ENCODE results near the gene M1AP.
"Not testable (repeated sequence)": the region's sequence is repeated elsewhere in the genome, so short reads cannot be mapped to it uniquely, and the experiment has no call there.

Gene M1AP

DNA sequence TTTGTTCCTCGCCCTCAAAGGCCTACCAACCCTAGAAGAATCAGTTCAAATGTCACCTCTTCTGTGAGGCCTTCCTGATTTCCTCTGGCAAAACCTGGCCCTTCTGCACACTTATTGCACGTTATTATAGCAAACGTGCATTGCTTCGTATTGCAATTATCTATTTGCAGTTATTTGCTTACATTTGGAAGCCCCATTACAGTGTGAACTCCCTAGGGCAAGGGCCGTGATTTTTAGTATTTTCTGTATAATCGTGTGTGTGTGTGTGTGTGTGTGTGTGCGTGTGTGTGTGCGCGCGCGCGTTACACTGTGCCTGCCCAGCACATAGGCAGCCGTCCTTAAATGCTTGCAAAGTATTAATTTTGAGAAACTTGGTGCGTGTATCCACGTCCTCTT, 5.5 kb upstream of the M1AP start:
- no peak for DNase-seq

DNA sequence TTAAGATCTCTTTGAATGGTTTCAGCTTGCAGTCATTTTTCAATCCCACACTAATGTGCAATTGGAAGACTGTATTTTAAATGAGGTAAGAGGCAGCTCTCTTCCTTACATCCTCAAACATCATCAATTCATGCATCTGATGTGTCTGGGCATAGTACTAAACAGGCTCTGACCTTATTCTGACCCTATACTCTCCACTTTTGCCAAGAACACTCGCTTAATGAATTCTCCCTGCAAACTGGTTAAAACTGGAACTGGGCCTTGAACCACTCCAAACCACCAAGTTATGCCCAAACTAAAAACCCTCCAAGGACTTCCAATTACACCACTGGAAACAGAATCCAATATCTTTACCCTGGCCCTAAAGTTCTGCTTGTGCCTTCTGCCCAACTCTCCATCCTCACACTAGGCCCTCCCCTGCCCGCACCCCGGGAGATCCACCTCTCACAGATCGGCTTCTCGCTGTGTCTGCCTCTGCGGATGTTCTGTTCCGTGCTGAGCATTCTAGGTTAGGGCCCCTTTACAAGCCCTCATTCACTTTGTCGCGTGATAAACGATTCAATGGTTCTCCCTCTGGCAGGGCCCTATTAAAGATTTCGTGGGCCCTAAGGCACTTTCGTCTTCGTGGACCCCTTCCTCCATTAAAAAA, 1.2 kb downstream of the M1AP start:
- DNase-seq = no peak

GRCh38 chr2:74646201-74646600, 1.9 kb downstream of the M1AP start:
- no peak for DNase-seq

- DNase-seq = no peak
Measured at GRCh38 chr2:74645344-74645743, 2.8 kb downstream of the M1AP start.

DNA sequence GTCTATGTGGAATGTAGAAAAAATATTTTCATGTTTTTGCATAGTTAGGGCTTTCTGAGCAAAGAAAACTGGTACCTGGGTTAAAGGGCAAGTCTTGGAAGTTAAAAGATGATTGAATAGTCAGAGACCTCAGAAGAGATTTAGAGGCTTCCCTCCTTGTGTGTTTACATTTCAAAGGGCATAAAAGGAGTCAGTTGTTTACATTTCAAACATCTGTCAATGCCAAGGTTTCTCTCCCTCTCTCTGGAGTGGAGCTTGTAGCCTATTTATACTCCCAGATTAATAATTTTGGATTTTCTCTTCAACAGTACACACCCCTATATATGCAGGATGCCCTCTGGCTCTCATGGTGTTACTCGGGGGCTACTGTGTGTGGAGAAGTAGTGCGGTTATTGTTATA, 8.6 kb downstream of the M1AP start:
- DNase-seq = no peak

DNA sequence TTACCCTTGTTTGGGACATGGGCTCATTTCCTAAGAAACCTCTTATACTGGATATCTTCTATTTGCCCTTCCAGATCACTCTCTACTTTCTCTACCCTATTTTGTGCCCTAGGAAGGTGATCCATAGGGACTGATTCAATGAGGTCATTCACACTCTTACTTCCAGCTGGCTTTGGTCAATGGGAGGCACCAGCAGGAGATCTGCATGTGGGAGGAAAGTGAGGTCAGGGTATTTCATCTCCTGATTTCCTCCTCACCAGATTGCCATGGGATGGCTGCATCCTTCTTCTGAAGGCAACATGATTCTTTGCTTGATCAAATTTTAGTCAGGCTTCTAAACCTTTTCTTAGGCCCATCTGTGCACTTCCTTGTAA, 15.2 kb downstream of the M1AP start:
- DNase-seq = no peak

GRCh38 chr2:74632209-74632938, 15.8 kb downstream of the M1AP start:
- no peak for DNase-seq

DNA sequence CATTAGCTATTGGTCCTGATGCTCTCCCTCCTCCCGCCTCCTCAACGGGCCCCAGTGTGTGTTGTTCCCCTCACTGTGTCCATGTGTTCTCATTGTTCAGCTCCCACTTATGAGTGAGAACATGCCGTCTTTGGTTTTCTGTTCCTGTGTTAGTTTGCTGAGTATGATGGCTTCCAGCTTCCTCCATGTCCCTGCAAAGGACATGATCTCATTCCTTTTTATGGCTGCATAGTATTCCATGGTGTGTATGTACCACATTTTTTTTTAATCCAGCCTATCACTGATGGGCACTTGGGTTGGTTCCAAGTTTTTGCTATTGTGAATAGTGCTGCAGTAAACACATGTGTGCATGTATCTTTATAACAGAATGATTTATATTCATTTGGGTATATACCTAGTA, 17.7 kb downstream of the M1AP start:
- not testable (repeated sequence) for DNase-seq

GRCh38 chr2:74628538-74629105, 19.5 kb downstream of the M1AP start:
- no peak for DNase-seq

DNA sequence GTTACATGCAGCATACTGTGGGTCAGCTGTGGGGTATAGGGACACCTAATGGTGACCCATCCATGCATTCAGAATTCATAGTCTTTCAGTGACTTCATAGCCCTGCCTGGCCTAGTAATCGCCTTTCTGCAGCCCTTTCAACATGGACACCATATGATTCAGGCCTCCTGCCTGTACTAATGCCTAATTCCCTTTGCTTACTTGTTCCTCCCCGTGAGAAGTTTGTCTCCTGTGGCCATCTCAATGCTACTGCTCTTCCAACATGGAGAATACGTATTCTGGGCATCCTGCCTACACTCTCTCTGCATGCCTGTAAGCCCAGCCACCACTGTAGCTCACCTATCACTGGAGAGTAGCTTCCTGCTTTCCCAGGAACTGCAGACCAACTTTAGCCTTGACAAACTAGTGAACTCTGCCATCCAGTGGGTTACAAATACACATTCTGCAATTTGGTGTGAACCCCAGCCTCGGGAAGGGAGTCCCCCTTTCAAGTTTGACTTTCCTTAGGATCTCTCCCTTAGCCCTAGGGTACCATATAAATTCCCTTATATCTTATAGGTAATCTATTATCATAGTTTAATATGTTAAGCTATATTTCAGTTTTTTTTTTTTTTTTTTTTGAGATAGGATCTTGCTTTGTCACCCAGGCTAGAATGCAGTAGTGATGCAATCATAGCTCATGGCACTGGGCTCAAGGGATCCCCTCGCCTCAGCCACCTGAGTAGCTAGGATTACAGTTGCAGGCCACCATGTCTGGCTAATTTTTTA, 22.3 kb downstream of the M1AP start:
- no peak for DNase-seq

GRCh38 chr2:74620671-74621070, 27.5 kb downstream of the M1AP start:
- DNase-seq = no peak

DNA sequence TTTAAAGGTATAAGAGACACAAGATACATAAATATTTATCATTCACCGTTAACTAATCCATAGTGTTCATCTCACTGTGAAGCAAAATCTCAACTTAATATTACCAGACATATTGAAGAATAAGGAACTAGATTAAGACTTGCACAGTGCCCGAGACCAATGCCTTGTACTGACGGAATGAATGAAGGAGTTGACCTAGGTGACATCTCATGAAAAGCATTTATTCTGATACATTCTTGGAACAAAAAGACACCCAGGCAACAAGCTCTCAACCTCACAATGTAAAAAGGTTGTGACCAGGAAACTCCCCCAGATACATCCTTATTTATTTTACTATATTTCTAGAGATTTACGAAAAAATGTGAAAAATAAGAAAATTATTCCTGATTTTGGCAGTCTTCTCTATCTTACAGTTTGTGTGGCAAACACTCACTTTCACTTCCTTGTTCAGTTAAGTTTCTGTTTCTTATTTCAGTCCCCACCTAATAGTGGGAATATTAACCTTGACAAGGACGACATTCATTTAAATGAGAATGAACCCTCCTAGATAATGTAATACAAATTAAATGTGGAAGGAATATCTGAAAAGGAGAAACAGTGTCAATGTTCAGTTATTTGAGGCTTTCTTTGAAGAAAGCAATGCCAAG, 28.4 kb downstream of the M1AP start:
- no peak for DNase-seq

DNA sequence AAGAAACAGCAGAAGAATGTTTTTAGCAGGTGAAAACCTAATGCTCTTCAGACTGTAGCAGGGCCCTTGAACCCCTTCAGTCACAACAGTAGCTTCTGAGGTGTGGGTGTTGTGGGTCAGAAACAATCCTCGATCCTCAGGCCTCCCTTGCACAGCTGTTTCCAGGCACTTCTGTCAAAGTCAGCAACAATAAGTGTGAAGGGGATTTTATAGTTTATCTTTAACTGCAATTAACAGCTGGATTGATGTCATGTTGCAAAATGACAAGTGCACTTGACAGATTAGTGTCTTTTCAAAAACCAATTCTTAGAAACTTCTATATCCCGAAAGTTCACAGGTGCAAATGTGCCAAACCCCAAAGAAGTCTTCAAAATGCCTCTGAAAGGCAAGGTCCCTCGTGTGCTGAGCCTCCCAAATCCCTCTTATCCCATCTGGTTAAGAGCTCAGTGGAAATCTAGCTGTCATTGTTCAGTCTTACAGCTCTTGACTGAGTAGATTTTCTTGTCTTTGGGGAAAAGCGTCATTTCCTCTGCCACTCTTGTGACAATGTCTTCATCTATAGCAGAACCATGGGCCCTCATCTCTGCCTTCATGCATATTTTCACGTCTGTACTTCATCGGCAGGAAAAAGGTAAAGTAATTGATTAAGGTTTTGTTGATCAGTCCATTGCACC, 29.6 kb downstream of the M1AP start:
- DNase-seq = no peak

DNA sequence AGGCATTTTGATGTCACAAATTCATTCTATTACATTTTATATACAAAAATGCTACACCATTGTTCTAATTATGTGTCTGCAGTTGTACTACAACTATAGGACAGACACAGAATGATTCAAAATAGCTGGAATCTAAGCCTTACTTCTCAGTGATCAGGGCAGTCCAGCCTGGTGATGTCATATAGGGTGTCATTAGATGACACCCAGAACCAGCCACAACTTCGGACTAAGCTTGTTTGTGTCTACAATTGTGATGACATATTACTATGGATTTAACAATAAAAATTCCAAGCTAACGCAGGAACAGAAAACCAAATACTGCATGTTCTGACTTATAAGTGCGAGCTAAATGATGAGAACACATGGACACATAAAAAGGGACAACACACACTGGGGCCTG, 31.0 kb downstream of the M1AP start:
- no peak for DNase-seq

DNA sequence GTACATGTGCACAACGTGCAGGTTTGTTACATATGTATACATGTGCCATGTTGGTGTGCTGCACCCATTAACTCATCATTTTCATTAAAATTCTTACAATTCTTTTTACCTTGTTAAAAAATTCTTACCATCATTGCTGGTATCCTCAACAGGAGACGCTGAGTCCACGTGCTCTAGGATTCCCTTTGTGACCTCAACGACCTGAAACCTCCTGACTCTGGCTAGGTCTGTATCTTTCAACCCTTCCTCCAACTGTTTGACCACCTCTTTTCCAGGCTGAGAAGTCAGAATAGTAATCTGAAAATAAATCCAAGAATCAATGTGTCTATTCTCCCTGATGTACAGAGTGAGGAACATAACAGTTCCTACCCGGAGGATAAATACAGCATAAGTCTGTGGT, 41.2 kb downstream of the M1AP start:
- DNase-seq = no peak

GRCh38 chr2:74603282-74604000, 44.7 kb downstream of the M1AP start:
- no peak for DNase-seq

- DNase-seq = no peak
Measured at GRCh38 chr2:74602586-74603281, 45.4 kb downstream of the M1AP start.

DNA sequence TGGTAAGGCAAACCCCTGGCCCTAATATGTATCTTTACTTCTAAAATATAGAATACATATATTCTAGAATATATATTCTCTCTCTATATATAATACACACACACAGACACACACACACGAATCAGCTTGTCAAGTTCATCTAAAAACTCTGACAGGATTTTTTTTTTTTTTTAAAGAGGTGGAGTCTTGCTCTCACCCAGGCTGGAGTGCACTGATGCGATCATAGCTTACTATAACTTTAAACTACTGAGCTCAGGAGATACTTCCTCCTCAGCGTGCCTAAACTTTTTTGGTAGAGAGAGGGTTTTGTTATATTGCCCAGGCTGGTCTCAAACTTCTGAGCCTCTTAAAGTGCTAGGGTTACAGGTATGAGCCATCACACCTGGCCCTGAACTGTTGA, 48.5 kb downstream of the M1AP start:
- no peak for DNase-seq

- DNase-seq = no peak
Measured at GRCh38 chr2:74597410-74597809, 50.7 kb downstream of the M1AP start.

GRCh38 chr2:74596584-74596983, 51.5 kb downstream of the M1AP start:
- no peak for DNase-seq
